ENCODE measurements around the gene RGS9.
A peak's percentile ranks its signal among the peaks of the same experiment; 100 is the strongest.

The RGS9 gene

DNA sequence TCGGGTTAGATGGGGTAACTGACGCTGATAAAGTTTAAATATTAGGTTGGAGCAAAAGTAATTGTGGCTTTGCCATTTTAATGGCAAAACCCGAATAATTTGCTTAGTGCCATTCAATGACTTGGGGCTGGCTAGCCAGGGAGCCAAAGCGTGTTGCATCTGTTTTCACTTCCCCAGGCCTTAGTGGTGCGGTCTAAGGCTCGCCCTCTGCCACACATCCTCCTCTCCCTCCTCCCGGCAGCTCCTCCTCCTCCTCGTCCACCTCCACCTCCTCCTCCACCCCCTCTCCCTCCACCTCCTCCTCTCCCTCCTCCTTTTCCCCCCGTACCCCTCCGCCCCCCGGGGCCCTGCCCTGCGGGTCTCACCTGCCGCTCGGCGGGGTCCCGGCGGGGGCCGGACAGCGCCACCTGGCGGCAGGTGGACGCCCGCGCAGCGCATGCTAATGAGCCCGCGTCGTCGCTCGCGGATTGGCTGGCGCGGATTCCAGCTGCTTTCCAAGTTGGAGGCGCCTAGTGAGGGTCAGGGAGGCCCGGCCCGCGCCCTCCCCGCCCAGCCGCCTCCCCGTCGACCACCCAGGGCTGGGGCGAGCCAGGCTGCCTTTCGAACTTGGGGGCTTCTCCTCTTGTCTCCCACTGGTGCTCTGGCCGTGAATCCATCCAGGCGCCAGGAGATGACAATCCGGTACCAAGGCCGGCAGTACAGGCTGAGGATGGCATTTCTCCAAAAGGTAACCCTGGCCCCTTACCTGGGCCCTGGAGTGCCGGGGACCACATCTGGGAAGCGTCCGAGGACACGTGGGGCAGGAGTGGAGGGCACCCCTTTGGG is 36.6 kb upstream of the RGS9 start:
- Histone ChIP-seq H3K27me3 (ENCODE audit: control insufficient read depth, insufficient read depth, low read length) (peaks cover 9% of the 10 kb centered on the region), H3K9me3 (replicated peaks; ENCODE audit: low read length) (no peaks in the 10 kb centered on the region), H3K4me3 (ENCODE audit: low read length) (peak overlapping the region; percentile 63), H3K36me3 (ENCODE audit: insufficient read depth, low read length) (no peaks in the 10 kb centered on the region), H3K4me2 (ENCODE audit: low read length) (peak overlapping the region; percentile 82), H3K9ac (ENCODE audit: low read depth, low read length) (peak overlapping the region; percentile 57), H3K4me1 (ENCODE audit: control insufficient read depth, insufficient read depth, low read length) (peaks cover 20% of the 10 kb centered on the region)

DNA sequence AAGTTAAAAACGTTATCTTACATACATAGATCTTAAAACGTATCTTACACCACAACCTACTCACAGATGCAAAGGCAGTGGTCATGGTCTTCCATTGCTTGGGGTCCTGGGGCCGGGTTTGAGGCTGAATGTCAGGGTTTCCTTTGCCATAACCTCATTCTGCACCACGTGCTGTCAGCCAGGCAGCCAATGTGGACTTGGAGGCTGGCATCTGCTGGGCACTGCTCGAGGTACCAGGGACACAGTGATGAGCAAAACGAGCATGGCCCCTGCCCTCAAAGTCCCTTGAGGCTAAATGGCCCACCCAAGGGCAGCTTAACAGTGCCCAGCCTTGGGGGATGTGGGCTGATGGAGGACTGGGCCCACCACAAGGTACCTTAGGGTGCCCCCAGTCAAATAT is 35.8 kb upstream of the RGS9 start:
- peaks cover 23% of the 10 kb centered on the region for H3K4me1 ChIP-seq (ENCODE audit: control insufficient read depth, insufficient read depth, low read length)
- no peaks in the 10 kb centered on the region for H3K9me3 ChIP-seq (replicated peaks; ENCODE audit: low read length)
- H3K36me3 ChIP-seq (ENCODE audit: insufficient read depth, low read length): no peaks in the 10 kb centered on the region
- no peak overlapping the region for H3K4me3 ChIP-seq (ENCODE audit: low read length)
- H3K9ac ChIP-seq (ENCODE audit: low read depth, low read length): no peak overlapping the region
- no peak overlapping the region for H3K4me2 ChIP-seq (ENCODE audit: low read length)
- peaks cover 9% of the 10 kb centered on the region for H3K27me3 ChIP-seq (ENCODE audit: control insufficient read depth, insufficient read depth, low read length)

GRCh38 chr17:65102235-65102634 is 34.9 kb upstream of the RGS9 start:
- H3K27me3 ChIP-seq (ENCODE audit: control insufficient read depth, insufficient read depth, low read length): peaks cover 9% of the 10 kb centered on the region
- no peaks in the 10 kb centered on the region for H3K9me3 ChIP-seq (replicated peaks; ENCODE audit: low read length)
- no peak overlapping the region for H3K4me2 ChIP-seq (ENCODE audit: low read length)
- H3K9ac ChIP-seq (ENCODE audit: low read depth, low read length): no peak overlapping the region
- no peaks in the 10 kb centered on the region for H3K36me3 ChIP-seq (ENCODE audit: insufficient read depth, low read length)
- H3K4me1 ChIP-seq (ENCODE audit: control insufficient read depth, insufficient read depth, low read length): peaks cover 31% of the 10 kb centered on the region
- no peak overlapping the region for H3K4me3 ChIP-seq (ENCODE audit: low read length)

- Histone ChIP-seq H3K4me3 (ENCODE audit: low read length) (no peak overlapping the region), H3K9ac (ENCODE audit: low read depth, low read length) (no peak overlapping the region), H3K4me2 (ENCODE audit: low read length) (no peak overlapping the region), H3K36me3 (ENCODE audit: insufficient read depth, low read length) (no peaks in the 10 kb centered on the region), H3K27me3 (ENCODE audit: control insufficient read depth, insufficient read depth, low read length) (peaks cover 13% of the 10 kb centered on the region), H3K9me3 (replicated peaks; ENCODE audit: low read length) (no peaks in the 10 kb centered on the region), H3K4me1 (ENCODE audit: control insufficient read depth, insufficient read depth, low read length) (peaks cover 31% of the 10 kb centered on the region)
These were observed 34.4 kb upstream of the RGS9 start for GRCh38 chr17:65102788-65103187.

DNA sequence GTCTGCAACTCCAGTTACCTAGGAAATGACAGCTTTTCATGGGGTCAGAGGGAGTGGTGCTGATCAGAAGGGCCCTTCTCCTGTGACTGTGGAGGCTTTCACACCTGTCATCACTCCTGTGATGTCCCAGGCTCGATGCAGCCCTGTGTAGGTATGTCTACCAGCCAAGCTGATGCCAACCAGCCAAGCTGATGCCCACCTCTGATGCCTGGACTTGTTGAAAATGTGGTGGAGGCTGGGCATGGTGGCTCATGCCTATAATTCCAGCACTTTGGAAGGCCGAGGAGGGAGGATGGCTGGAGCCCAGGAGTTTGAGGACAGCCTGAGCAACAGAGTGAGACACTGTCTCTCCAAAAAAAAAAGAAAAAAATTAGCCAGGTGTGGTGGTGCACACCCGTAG is 33.7 kb upstream of the RGS9 start:
- H3K4me3 ChIP-seq (ENCODE audit: low read length): no peak overlapping the region
- H3K9me3 ChIP-seq (replicated peaks; ENCODE audit: low read length): no peaks in the 10 kb centered on the region
- H3K4me1 ChIP-seq (ENCODE audit: control insufficient read depth, insufficient read depth, low read length): peaks cover 31% of the 10 kb centered on the region
- H3K36me3 ChIP-seq (ENCODE audit: insufficient read depth, low read length): no peaks in the 10 kb centered on the region
- H3K27me3 ChIP-seq (ENCODE audit: control insufficient read depth, insufficient read depth, low read length): peaks cover 14% of the 10 kb centered on the region
- H3K4me2 ChIP-seq (ENCODE audit: low read length): no peak overlapping the region
- H3K9ac ChIP-seq (ENCODE audit: low read depth, low read length): no peak overlapping the region

DNA sequence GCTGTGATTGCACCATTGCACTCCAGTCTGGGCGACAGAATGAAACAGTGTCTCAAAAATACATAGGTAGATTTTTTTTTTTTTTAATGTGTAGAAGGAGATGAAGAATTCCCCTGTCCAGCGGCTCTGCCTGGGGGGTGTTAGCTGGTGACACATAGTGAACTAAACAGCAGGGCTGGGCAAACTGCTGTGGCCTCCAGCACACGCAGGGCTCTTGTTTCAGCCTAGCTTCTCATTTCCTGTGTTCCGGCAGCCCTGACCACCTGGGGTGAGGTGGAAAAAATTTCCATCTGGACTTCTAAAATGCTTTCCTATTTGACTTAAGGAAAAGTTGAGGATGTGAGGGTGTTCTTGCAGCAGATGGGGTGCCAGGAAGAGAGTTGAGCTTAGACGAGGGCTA is 33.3 kb upstream of the RGS9 start:
- Histone ChIP-seq H3K4me2 (ENCODE audit: low read length) (no peak overlapping the region), H3K9me3 (replicated peaks; ENCODE audit: low read length) (no peaks in the 10 kb centered on the region), H3K9ac (ENCODE audit: low read depth, low read length) (no peak overlapping the region), H3K36me3 (ENCODE audit: insufficient read depth, low read length) (no peaks in the 10 kb centered on the region), H3K4me1 (ENCODE audit: control insufficient read depth, insufficient read depth, low read length) (peaks cover 29% of the 10 kb centered on the region), H3K27me3 (ENCODE audit: control insufficient read depth, insufficient read depth, low read length) (peaks cover 16% of the 10 kb centered on the region), H3K4me3 (ENCODE audit: low read length) (no peak overlapping the region)

DNA sequence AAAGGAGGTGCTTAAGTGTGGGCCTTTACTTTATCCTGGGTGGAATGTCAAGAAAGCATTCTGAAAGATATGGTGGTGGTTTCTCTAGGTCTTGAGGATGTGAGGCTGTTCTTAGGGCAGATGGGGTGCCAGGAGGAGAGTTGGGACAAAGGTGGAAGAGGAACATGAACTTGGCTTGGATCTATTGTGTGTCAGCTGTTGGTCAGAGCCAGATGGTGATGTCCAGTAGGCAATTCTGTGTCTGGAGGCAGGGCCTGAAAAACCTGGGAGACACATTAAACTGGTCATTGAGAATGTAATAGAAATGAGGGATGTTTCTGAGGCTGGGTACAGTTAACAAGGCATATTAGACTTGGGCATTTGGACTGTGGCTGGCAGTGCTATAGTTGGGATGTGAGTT is 32.6 kb upstream of the RGS9 start:
- peaks cover 23% of the 10 kb centered on the region for H3K27me3 ChIP-seq (ENCODE audit: control insufficient read depth, insufficient read depth, low read length)
- no peak overlapping the region for H3K4me2 ChIP-seq (ENCODE audit: low read length)
- no peak overlapping the region for H3K4me3 ChIP-seq (ENCODE audit: low read length)
- H3K9me3 ChIP-seq (replicated peaks; ENCODE audit: low read length): no peaks in the 10 kb centered on the region
- no peak overlapping the region for H3K9ac ChIP-seq (ENCODE audit: low read depth, low read length)
- H3K4me1 ChIP-seq (ENCODE audit: control insufficient read depth, insufficient read depth, low read length): peaks cover 23% of the 10 kb centered on the region
- H3K36me3 ChIP-seq (ENCODE audit: insufficient read depth, low read length): no peaks in the 10 kb centered on the region

- H3K4me1 ChIP-seq (ENCODE audit: control insufficient read depth, insufficient read depth, low read length): peaks cover 20% of the 10 kb centered on the region
- H3K9me3 ChIP-seq (replicated peaks; ENCODE audit: low read length): no peaks in the 10 kb centered on the region
- no peak overlapping the region for H3K9ac ChIP-seq (ENCODE audit: low read depth, low read length)
- H3K4me2 ChIP-seq (ENCODE audit: low read length): no peak overlapping the region
- no peaks in the 10 kb centered on the region for H3K36me3 ChIP-seq (ENCODE audit: insufficient read depth, low read length)
- no peak overlapping the region for H3K4me3 ChIP-seq (ENCODE audit: low read length)
- H3K27me3 ChIP-seq (ENCODE audit: control insufficient read depth, insufficient read depth, low read length): peaks cover 27% of the 10 kb centered on the region
These were observed 32.2 kb upstream of the RGS9 start for GRCh38 chr17:65104973-65105372.

GRCh38 chr17:65108152-65108551 is 29.0 kb upstream of the RGS9 start:
- no peak overlapping the region for H3K9ac ChIP-seq (ENCODE audit: low read depth, low read length)
- peaks cover 11% of the 10 kb centered on the region for H3K4me1 ChIP-seq (ENCODE audit: control insufficient read depth, insufficient read depth, low read length)
- H3K36me3 ChIP-seq (ENCODE audit: insufficient read depth, low read length): no peaks in the 10 kb centered on the region
- peaks cover 35% of the 10 kb centered on the region for H3K27me3 ChIP-seq (ENCODE audit: control insufficient read depth, insufficient read depth, low read length)
- H3K4me2 ChIP-seq (ENCODE audit: low read length): no peak overlapping the region
- H3K4me3 ChIP-seq (ENCODE audit: low read length): no peak overlapping the region
- no peaks in the 10 kb centered on the region for H3K9me3 ChIP-seq (replicated peaks; ENCODE audit: low read length)

- H3K4me1 ChIP-seq (ENCODE audit: control insufficient read depth, insufficient read depth, low read length): peaks cover 11% of the 10 kb centered on the region
- no peaks in the 10 kb centered on the region for H3K36me3 ChIP-seq (ENCODE audit: insufficient read depth, low read length)
- no peak overlapping the region for H3K9ac ChIP-seq (ENCODE audit: low read depth, low read length)
- peaks cover 35% of the 10 kb centered on the region for H3K27me3 ChIP-seq (ENCODE audit: control insufficient read depth, insufficient read depth, low read length)
- no peak overlapping the region for H3K4me2 ChIP-seq (ENCODE audit: low read length)
- no peaks in the 10 kb centered on the region for H3K9me3 ChIP-seq (replicated peaks; ENCODE audit: low read length)
- H3K4me3 ChIP-seq (ENCODE audit: low read length): no peak overlapping the region
These were observed 27.6 kb upstream of the RGS9 start for GRCh38 chr17:65109543-65109942.

DNA sequence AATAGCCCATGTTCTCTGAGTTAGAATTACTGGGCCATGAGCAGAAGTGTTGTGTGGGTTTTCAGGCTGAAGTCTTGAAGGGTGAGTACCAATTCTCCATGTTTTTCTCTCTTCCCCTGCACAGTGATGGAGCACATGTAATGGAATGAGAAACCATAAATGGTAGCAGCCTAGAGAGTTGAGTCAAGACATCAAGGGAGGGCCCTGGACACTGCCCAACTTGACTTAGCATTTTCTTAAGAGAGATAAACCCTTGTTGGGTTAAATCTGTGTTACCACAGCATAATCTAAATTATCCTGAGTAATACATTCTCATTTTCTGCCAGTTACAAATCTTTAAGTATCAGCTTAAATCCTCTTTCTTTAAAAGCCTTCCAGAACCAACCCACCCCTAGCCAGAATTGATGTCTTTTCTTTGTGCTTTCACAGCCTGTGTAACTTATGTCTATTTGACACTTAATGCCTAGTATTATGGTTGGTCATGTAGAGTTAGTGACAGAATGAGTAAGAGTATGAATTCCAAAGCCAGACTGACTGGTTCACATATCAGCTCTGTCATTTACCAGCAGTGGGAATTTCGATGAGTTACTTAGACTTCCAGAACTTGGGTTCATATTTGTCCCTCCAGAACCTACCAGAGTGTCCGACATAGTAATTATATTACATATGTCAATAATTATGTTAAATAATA is 27.0 kb upstream of the RGS9 start:
- H3K9ac ChIP-seq (ENCODE audit: low read depth, low read length): no peak overlapping the region
- no peak overlapping the region for H3K4me3 ChIP-seq (ENCODE audit: low read length)
- H3K9me3 ChIP-seq (replicated peaks; ENCODE audit: low read length): no peaks in the 10 kb centered on the region
- peaks cover 30% of the 10 kb centered on the region for H3K27me3 ChIP-seq (ENCODE audit: control insufficient read depth, insufficient read depth, low read length)
- no peak overlapping the region for H3K4me2 ChIP-seq (ENCODE audit: low read length)
- peaks cover 11% of the 10 kb centered on the region for H3K4me1 ChIP-seq (ENCODE audit: control insufficient read depth, insufficient read depth, low read length)
- H3K36me3 ChIP-seq (ENCODE audit: insufficient read depth, low read length): no peaks in the 10 kb centered on the region

- H3K4me3 ChIP-seq (ENCODE audit: low read length): no peak overlapping the region
These were observed 21.3 kb upstream of the RGS9 start for GRCh38 chr17:65115839-65116238.

More at GRCh38 chr17:65115839-65116238, 21.3 kb upstream of the RGS9 start:
- Histone ChIP-seq H3K9ac (ENCODE audit: low read depth, low read length) (no peak overlapping the region), H3K4me1 (ENCODE audit: control insufficient read depth, insufficient read depth, low read length) (no peaks in the 10 kb centered on the region), H3K27me3 (ENCODE audit: control insufficient read depth, insufficient read depth, low read length) (peaks cover 28% of the 10 kb centered on the region), H3K4me2 (ENCODE audit: low read length) (no peak overlapping the region), H3K36me3 (ENCODE audit: insufficient read depth, low read length) (no peaks in the 10 kb centered on the region), H3K9me3 (replicated peaks; ENCODE audit: low read length) (no peaks in the 10 kb centered on the region)
